H9 (cell line): Measurements from ENCODE around the gene ZNF418. TPM values are rescaled to one million over a fixed set of nuclear protein-coding genes. Genes with fewer than 3 reads are reported as not detected.

Source experiments
- DNase-seq: peaks from one replicate; pipeline ENCODE4 v3.0.0-alpha.2; 2017
- H2AFZ ChIP-seq: one replicate; pipeline ENCODE4 v1.6.1; 2013; ENCODE audit warnings: mild to moderate bottlenecking, low read length, control low read depth, moderate library complexity
- H2AK5ac ChIP-seq: 2 replicates; pipeline ENCODE4 v1.6.1; 2013; ENCODE audit warnings: low read length, control low read depth, mixed read lengths; ENCODE audit not compliant: insufficient read length
- H2BK120ac ChIP-seq: one replicate; pipeline ENCODE4 v1.6.1; 2013; ENCODE audit warnings: low read depth, mild to moderate bottlenecking, low read length, control low read depth, inconsistent platforms; ENCODE audit not compliant: poor library complexity, severe bottlenecking
- H2BK12ac ChIP-seq: 2 replicates; pipeline ENCODE4 v1.6.1; 2013; ENCODE audit warnings: low read length, control low read depth, mixed read lengths, low read depth; ENCODE audit not compliant: insufficient read length
- H2BK15ac ChIP-seq: 2 replicates; pipeline ENCODE4 v1.6.1; 2013; ENCODE audit warnings: low read depth, low read length, control low read depth
- H2BK20ac ChIP-seq: one replicate; pipeline ENCODE4 v1.6.1; 2013; ENCODE audit warnings: low read depth, mild to moderate bottlenecking, low read length, control low read depth, inconsistent platforms; ENCODE audit not compliant: poor library complexity, severe bottlenecking
- H2BK5ac ChIP-seq: 2 replicates; pipeline ENCODE4 v1.6.1; 2013; ENCODE audit warnings: low read length, control low read depth, mixed read lengths; ENCODE audit not compliant: insufficient read length
- H3K14ac ChIP-seq: 2 replicates; pipeline ENCODE4 v1.6.1; 2013; ENCODE audit warnings: low read length, control low read depth; ENCODE audit not compliant: insufficient read depth
- H3K18ac ChIP-seq: 2 replicates; pipeline ENCODE4 v1.6.1; 2013; ENCODE audit warnings: low read depth, mild to moderate bottlenecking, mixed read lengths, low read length, control low read depth; ENCODE audit not compliant: insufficient read length
- H3K23ac ChIP-seq: 2 replicates; pipeline ENCODE4 v1.6.1; 2013; ENCODE audit warnings: low read length, control low read depth, mixed read lengths, low read depth; ENCODE audit not compliant: insufficient read length
- H3K23me2 ChIP-seq: 2 replicates; pipeline ENCODE4 v1.6.1; 2013; ENCODE audit warnings: low read depth, mild to moderate bottlenecking, mixed read lengths, low read length, control low read depth; ENCODE audit not compliant: insufficient read length, poor library complexity, severe bottlenecking
- H3K27ac ChIP-seq: 2 replicates; pipeline ENCODE4 v1.5.1; 2013; ENCODE audit warnings: low read length, control low read depth, mixed read lengths, low read depth; ENCODE audit not compliant: insufficient read length
- H3K27me3 ChIP-seq: 2 replicates; pipeline ENCODE4 v1.6.1; 2013; ENCODE audit warnings: low read length, control low read depth, inconsistent platforms; ENCODE audit not compliant: insufficient read depth
- H3K4ac ChIP-seq: 2 replicates; pipeline ENCODE4 v1.6.1; 2013; ENCODE audit warnings: low read depth, mild to moderate bottlenecking, control low read depth, inconsistent platforms, low read length, moderate library complexity
- H3K4me1 ChIP-seq: 2 replicates; pipeline ENCODE4 v1.6.1; 2013; ENCODE audit warnings: low read length, control low read depth, inconsistent platforms; ENCODE audit not compliant: insufficient read depth
- H3K4me2 ChIP-seq: 2 replicates; pipeline ENCODE4 v1.6.1; 2013; ENCODE audit warnings: low read length, control low read depth, mixed read lengths; ENCODE audit not compliant: insufficient read length, insufficient read depth
- H3K56ac ChIP-seq: 2 replicates; pipeline ENCODE4 v1.6.1; 2013; ENCODE audit warnings: low read depth, mild to moderate bottlenecking, mixed read lengths, low read length, control low read depth; ENCODE audit not compliant: insufficient read length
- H3K79me1 ChIP-seq: 2 replicates; pipeline ENCODE4 v1.6.1; 2013; ENCODE audit warnings: low read depth, mild to moderate bottlenecking, moderate library complexity, low read length, control low read depth, inconsistent platforms; ENCODE audit not compliant: insufficient read depth, poor library complexity, severe bottlenecking
- H3K79me2 ChIP-seq: 2 replicates; pipeline ENCODE4 v1.6.1; 2013; ENCODE audit warnings: low read length, control low read depth, inconsistent platforms; ENCODE audit not compliant: insufficient read depth
- H3K9ac ChIP-seq: 2 replicates; pipeline ENCODE4 v1.6.1; 2013; ENCODE audit warnings: low read length, control low read depth, mixed read lengths; ENCODE audit not compliant: insufficient read length; ENCODE audit errors: extremely low read depth
- H3K9me3 ChIP-seq: one replicate; pipeline ENCODE4 v1.6.1; 2013; ENCODE audit warnings: low read depth, low read length, inconsistent platforms; ENCODE audit not compliant: control insufficient read depth
- H3T11ph ChIP-seq: one replicate; pipeline ENCODE4 v1.6.1; 2013; ENCODE audit warnings: mild to moderate bottlenecking, low read length, control low read depth, inconsistent platforms
- H4K20me1 ChIP-seq: one replicate; pipeline ENCODE4 v1.6.1; 2013; ENCODE audit not compliant: control insufficient read depth, insufficient read length, insufficient read depth
- H4K5ac ChIP-seq: 2 replicates; pipeline ENCODE4 v1.6.1; 2013; ENCODE audit warnings: low read depth, mild to moderate bottlenecking, mixed read lengths, low read length, control low read depth; ENCODE audit not compliant: insufficient read length
- H4K8ac ChIP-seq: replicated peaks from 2 replicates; pipeline ENCODE4 v1.6.1; 2013; ENCODE audit warnings: low read length, control low read depth, mixed read lengths, low read depth; ENCODE audit not compliant: insufficient read length
- H4K91ac ChIP-seq: 2 replicates; pipeline ENCODE4 v1.6.1; 2013; ENCODE audit warnings: low read depth, mild to moderate bottlenecking, moderate library complexity, mixed read lengths, low read length, control low read depth; ENCODE audit not compliant: insufficient read length
- H3K27ac Mint-ChIP-seq, 3 experiments: 2 replicates in 2 of 3; 3 replicates in 1 of 3; pipeline ENCODE4 v1.8.0; 2020 to 2021; ENCODE audit warnings: mixed read lengths in 3 of 3, mild to moderate bottlenecking in 1 of 3, moderate library complexity in 1 of 3
- H3K27me3 Mint-ChIP-seq: 2 replicates; pipeline ENCODE4 v1.8.0; 2021; ENCODE audit warnings: low read depth, mild to moderate bottlenecking, moderate library complexity, mixed read lengths
- H3K36me3 Mint-ChIP-seq, 3 experiments: 2 replicates in 2 of 3; 3 replicates in 1 of 3; pipeline ENCODE4 v1.8.0; 2020 to 2021; ENCODE audit warnings: low read depth in 3 of 3, mixed read lengths in 3 of 3; ENCODE audit not compliant: insufficient read depth in 1 of 3
- H3K4me1 Mint-ChIP-seq, 2 experiments: 2 replicates each; pipeline ENCODE4 v1.8.0; 2020; ENCODE audit warnings: mixed read lengths in 2 of 2
- H3K4me3 Mint-ChIP-seq, 2 experiments: 2 replicates in 1 of 2; 3 replicates in 1 of 2; pipeline ENCODE4 v1.8.0; 2020 to 2021; ENCODE audit warnings: mild to moderate bottlenecking in 2 of 2, mixed read lengths in 2 of 2, moderate library complexity in 1 of 2
- H3K9me3 Mint-ChIP-seq, 2 experiments: 2 replicates in 1 of 2; 3 replicates in 1 of 2; pipeline ENCODE4 v1.8.0; 2020; ENCODE audit warnings: mild to moderate bottlenecking in 2 of 2, mixed read lengths in 2 of 2, moderate library complexity in 1 of 2
- CTCF ChIP-seq: fragments of 200-600 bp; sonication (generic); conservative IDR thresholded peaks from 3 replicates; pipeline ENCODE4 v1.8.0; 2021; ENCODE audit warnings: antibody characterized with exemption, mild to moderate bottlenecking
- WGBS: extraction: QIAGEN DNeasy Blood & Tissue Kit; methylation state at CpG from one replicate; pipeline ENCODE4 v1.1.7; 2013; ENCODE audit warnings: missing lambda C conversion rate, low lambda C conversion rate, mixed read lengths; ENCODE audit not compliant: insufficient read length; ENCODE audit errors: extremely low coverage; 5-methylcytosine and 5-hydroxymethylcytosine counted together
- total RNA-seq: library from RNA; stranded (reverse); gene quantifications from 2 replicates; pipeline ENCODE4 v1.2.1, GENCODE V29; 2021

ZNF418 gene
- total RNA-seq, 1 experiment from 2014 or later: 26.2 TPM

DNA sequence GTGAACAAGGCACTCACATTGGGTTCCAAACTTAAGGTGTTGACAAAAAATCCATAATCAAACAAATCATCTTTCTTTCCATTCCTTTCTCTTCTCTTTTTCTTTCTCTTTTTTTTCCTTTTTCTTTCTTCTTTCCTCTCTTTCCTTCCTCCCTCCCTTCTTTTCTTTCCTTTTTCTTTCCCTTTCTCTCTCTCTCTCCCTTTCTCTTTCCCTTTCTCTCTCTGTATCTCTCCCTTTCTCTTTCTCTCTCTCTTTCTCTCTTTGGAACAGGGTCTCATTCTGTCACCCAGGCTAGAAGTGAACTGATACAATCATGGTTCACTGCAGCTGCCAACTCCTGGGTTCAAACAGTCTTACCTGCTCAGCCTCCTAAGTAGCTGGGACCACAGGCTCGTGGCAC, 26.6 kb upstream of the ZNF418 start:
- H3K56ac ChIP-seq: no peak overlapping the region
- no peak overlapping the region for H2BK15ac ChIP-seq
- no peaks in the 10 kb centered on the region for H3K4me1 ChIP-seq
- no peak overlapping the region for H3K4ac ChIP-seq
- H3K9me3 Mint-ChIP-seq: peaks cover 70 to 79% of the 10 kb centered on the region in 2 experiments
- H2BK120ac ChIP-seq: no peak overlapping the region
- no peak overlapping the region for H3K23ac ChIP-seq
- no peak overlapping the region for H3K27ac ChIP-seq
- no peak overlapping the region for H4K5ac ChIP-seq
- no peak for DNase-seq
- WGBS: no CpG with 5 or more reads among the region's 1 CpG
- H3K23me2 ChIP-seq: no peaks in the 10 kb centered on the region
- no peak overlapping the region for H4K8ac ChIP-seq
- H3K4me3 Mint-ChIP-seq: no peak overlapping the region
- H3K36me3 Mint-ChIP-seq: peaks cover 4 to 19% (median 14%) of the 10 kb centered on the region in 3 experiments; a peak in 6 of 7 replicates
- no peak for TF ChIP-seq CTCF
- no peaks in the 10 kb centered on the region for H3K79me2 ChIP-seq
- H3K27ac Mint-ChIP-seq: no peak overlapping the region
- no peak overlapping the region for H2BK5ac ChIP-seq
- H3K9me3 ChIP-seq: peaks cover 38% of the 10 kb centered on the region
- H3K4me1 Mint-ChIP-seq: no peaks in the 10 kb centered on the region
- no peaks in the 10 kb centered on the region for H3K27me3 ChIP-seq
- H3K27me3 Mint-ChIP-seq: peaks cover 8% of the 10 kb centered on the region
- no peak overlapping the region for H3K9ac ChIP-seq
- no peak overlapping the region for H3K14ac ChIP-seq
- no peak overlapping the region for H3T11ph ChIP-seq
- no peaks in the 10 kb centered on the region for H3K79me1 ChIP-seq
- H3K18ac ChIP-seq: no peak overlapping the region
- H2BK20ac ChIP-seq: no peak overlapping the region
- no peaks in the 10 kb centered on the region for H4K20me1 ChIP-seq
- H4K91ac ChIP-seq: no peak overlapping the region
- H2BK12ac ChIP-seq: no peak overlapping the region
- no peak overlapping the region for H3K4me2 ChIP-seq
- no peak overlapping the region for H2AK5ac ChIP-seq
- H2AFZ ChIP-seq: no peak overlapping the region
